D721Med (cell line): ENCODE measurements around the gene CNN3.

Source experiments
- DNase-seq: peaks from one replicate; pipeline ENCODE4 v3.0.0; 2011; ENCODE audit warnings: low spot score; ENCODE audit not compliant: insufficient read length
- FAIRE-seq: peaks from 2 replicates; lab custom pipeline; 2011; peaks lifted over from hg19 to GRCh38; lab: Jason Lieb, UNC
- CTCF ChIP-seq: IDR thresholded peaks from 2 replicates; pipeline ENCODE4 v1.5.1; 2012; ENCODE audit warnings: mild to moderate bottlenecking, control low read depth; ENCODE audit not compliant: insufficient read depth; ENCODE audit errors: missing control alignments

Gene CNN3

GRCh38 chr1:94966033-94966432, 39.1 kb upstream of the CNN3 start:
- no peak for TF ChIP-seq CTCF
- DNase-seq (no peak), FAIRE-seq (no peak)

- DNase-seq (no peak), FAIRE-seq (no peak)
- TF ChIP-seq CTCF, result no peak
These were observed 37.0 kb upstream of the CNN3 start for GRCh38 chr1:94963864-94964263.

- DNase-seq, result no peak
- no peak for TF ChIP-seq CTCF
- no peak for FAIRE-seq
These were observed 35.7 kb upstream of the CNN3 start for GRCh38 chr1:94962409-94963265.

- DNase-seq (no peak), FAIRE-seq (no peak)
- TF ChIP-seq CTCF, result no peak
These were observed 35.1 kb upstream of the CNN3 start for GRCh38 chr1:94961988-94962387.

DNA sequence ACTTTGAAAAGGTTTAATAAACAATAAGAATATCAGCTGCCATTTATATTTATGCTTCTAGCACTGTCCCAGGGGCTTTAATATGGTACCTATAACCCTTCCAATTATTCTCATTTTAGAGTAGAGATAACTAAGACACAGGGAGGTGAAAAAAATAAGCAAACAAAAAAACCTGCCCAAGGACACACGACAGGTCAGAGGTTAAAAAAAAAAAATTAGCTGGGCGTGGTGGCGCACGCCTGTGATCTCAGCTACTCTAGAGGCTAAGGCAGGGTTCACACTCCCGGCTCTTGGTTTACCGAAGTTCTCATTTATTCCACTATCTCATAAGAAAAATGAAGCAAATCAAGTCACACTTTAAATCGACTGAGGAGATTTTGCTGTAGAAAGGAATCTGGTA, 34.7 kb upstream of the CNN3 start:
- FAIRE-seq, result no peak
- no peak for TF ChIP-seq CTCF

DNA sequence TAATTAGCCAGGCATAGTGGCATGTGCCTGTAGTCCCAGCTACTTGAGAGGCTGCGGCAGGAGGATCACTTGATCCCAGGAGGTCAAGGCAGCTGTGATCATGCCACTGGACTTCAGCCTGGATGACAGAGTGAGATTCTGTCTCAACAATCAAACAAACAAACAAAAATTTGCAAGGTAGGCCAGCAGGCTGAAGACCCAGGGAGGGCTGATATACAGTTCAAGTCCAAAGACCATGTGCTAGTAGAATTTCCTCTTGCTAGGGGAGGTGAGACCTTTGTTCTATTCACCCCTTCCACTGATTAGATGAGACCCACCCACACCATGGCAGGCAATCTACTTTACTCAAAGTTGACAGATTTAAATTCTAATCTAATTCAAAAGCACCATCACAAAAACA, 31.2 kb upstream of the CNN3 start:
- no peak for DNase-seq
- FAIRE-seq, result no peak
- TF ChIP-seq CTCF, result no peak

More for the DNA sequence above, 34.7 kb upstream of the CNN3 start:
- no peak for DNase-seq
